Nephron (organoid): ENCODE data around the gene STARD7.

Source experiments
- H3K27ac Mint-ChIP-seq, 3 experiments: 2 replicates each; pipeline ENCODE4 v1.8.0; 2020; ENCODE audit warnings: mixed read lengths in 3 of 3, mild to moderate bottlenecking in 2 of 3, moderate library complexity in 1 of 3
- H3K27me3 Mint-ChIP-seq: 2 replicates; pipeline ENCODE4 v1.8.0; 2021; ENCODE audit warnings: low read depth, mild to moderate bottlenecking, moderate library complexity, mixed read lengths
- H3K36me3 Mint-ChIP-seq: 2 replicates; pipeline ENCODE4 v1.8.0; 2020; ENCODE audit warnings: low read depth, mixed read lengths
- H3K4me1 Mint-ChIP-seq: 2 replicates; pipeline ENCODE4 v1.8.0; 2020; ENCODE audit warnings: mixed read lengths
- H3K4me3 Mint-ChIP-seq, 3 experiments: 2 replicates each; pipeline ENCODE4 v1.8.0; 2020; ENCODE audit warnings: mild to moderate bottlenecking in 3 of 3, mixed read lengths in 3 of 3, moderate library complexity in 2 of 3
- H3K9me3 Mint-ChIP-seq: 2 replicates; pipeline ENCODE4 v1.8.0; 2020; ENCODE audit warnings: mixed read lengths
- CTCF ChIP-seq, 3 experiments: fragments of 200-600 bp; sonication (generic); IDR thresholded peaks; one replicate each; pipeline ENCODE4 v1.5.0; 2021; ENCODE audit warnings: antibody characterized with exemption in 3 of 3; ENCODE audit not compliant: unreplicated experiment in 3 of 3

The STARD7 gene

GRCh38 chr2:96198921-96199320 lies 9.7 kb downstream of the STARD7 start:
- H3K27me3 Mint-ChIP-seq: no peaks in the 10 kb centered on the region
- no peak for TF ChIP-seq CTCF (IDR thresholded peaks at IDR 0.05; ENCODE audit: unreplicated experiment in 3 of 3)
- no peak overlapping the region for H3K27ac Mint-ChIP-seq
- H3K4me3 Mint-ChIP-seq: no peak overlapping the region
- H3K9me3 Mint-ChIP-seq: no peaks in the 10 kb centered on the region
- H3K36me3 Mint-ChIP-seq: peaks cover 36% of the 10 kb centered on the region
- peaks cover 16% of the 10 kb centered on the region for H3K4me1 Mint-ChIP-seq

- no peaks in the 10 kb centered on the region for H3K27me3 Mint-ChIP-seq
- no peak overlapping the region for H3K27ac Mint-ChIP-seq
- H3K9me3 Mint-ChIP-seq: no peaks in the 10 kb centered on the region
- H3K4me1 Mint-ChIP-seq: peaks cover 5% of the 10 kb centered on the region
- no peak for TF ChIP-seq CTCF (IDR thresholded peaks at IDR 0.05; ENCODE audit: unreplicated experiment in 3 of 3)
- no peak overlapping the region for H3K4me3 Mint-ChIP-seq
- peaks cover 48% of the 10 kb centered on the region for H3K36me3 Mint-ChIP-seq
These were observed 10.9 kb downstream of the STARD7 start for GRCh38 chr2:96197546-96198255.

- no peak for TF ChIP-seq CTCF (IDR thresholded peaks at IDR 0.05; ENCODE audit: unreplicated experiment in 3 of 3)
- Mint-ChIP-seq H3K4me1 (no peaks in the 10 kb centered on the region), H3K27me3 (no peaks in the 10 kb centered on the region), H3K9me3 (no peaks in the 10 kb centered on the region), H3K4me3 (no peak overlapping the region), H3K36me3 (peaks cover 64% of the 10 kb centered on the region), H3K27ac (no peak overlapping the region)
These were observed 13.1 kb downstream of the STARD7 start for GRCh38 chr2:96195410-96196066.

GRCh38 chr2:96191937-96192670 lies 16.5 kb downstream of the STARD7 start:
- Mint-ChIP-seq H3K4me3 (no peak overlapping the region), H3K27ac (no peak overlapping the region), H3K9me3 (no peaks in the 10 kb centered on the region), H3K27me3 (no peaks in the 10 kb centered on the region), H3K36me3 (peaks cover 62% of the 10 kb centered on the region), H3K4me1 (no peaks in the 10 kb centered on the region)
- no peak for TF ChIP-seq CTCF (IDR thresholded peaks at IDR 0.05; ENCODE audit: unreplicated experiment in 3 of 3)

GRCh38 chr2:96188821-96189526 lies 19.7 kb downstream of the STARD7 start:
- Mint-ChIP-seq H3K9me3 (no peaks in the 10 kb centered on the region), H3K4me1 (no peaks in the 10 kb centered on the region), H3K4me3 (no peak overlapping the region), H3K27ac (no peak overlapping the region), H3K36me3 (peaks cover 75% of the 10 kb centered on the region), H3K27me3 (no peaks in the 10 kb centered on the region)
- no peak for TF ChIP-seq CTCF (IDR thresholded peaks at IDR 0.05; ENCODE audit: unreplicated experiment in 3 of 3)
